HG02610 (cell line): ENCODE results near the gene IFNLR1.

ENCODE experiments used
- ATAC-seq: cut with Tn5 transposase; IDR thresholded peaks from one replicate; pipeline ENCODE4 v1.9.1; 2021; ENCODE audit warnings: mild to moderate bottlenecking, moderate library complexity; ENCODE audit not compliant: unreplicated experiment

Gene IFNLR1

GRCh38 chr1:24152631-24153494, 34.2 kb downstream of the IFNLR1 start:
- no peak for ATAC-seq

DNA sequence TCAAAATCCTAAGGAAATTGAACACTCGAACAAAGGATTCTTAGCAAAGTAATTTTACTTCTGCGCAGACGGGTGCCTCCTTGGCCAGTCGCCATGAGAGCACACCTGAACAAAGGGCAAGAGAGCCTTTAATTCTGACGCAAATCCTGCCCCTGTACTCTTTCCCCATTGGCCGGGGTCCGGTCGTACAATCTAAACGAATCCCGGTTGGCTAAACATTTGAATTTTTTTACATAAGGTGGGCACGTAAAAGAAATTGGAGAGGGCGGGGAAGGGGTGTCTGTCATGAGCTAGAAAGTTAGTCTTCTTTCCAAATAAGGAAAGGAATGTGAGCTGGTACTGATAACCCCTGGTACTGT, 35.9 kb downstream of the IFNLR1 start:
- ATAC-seq, result no peak

DNA sequence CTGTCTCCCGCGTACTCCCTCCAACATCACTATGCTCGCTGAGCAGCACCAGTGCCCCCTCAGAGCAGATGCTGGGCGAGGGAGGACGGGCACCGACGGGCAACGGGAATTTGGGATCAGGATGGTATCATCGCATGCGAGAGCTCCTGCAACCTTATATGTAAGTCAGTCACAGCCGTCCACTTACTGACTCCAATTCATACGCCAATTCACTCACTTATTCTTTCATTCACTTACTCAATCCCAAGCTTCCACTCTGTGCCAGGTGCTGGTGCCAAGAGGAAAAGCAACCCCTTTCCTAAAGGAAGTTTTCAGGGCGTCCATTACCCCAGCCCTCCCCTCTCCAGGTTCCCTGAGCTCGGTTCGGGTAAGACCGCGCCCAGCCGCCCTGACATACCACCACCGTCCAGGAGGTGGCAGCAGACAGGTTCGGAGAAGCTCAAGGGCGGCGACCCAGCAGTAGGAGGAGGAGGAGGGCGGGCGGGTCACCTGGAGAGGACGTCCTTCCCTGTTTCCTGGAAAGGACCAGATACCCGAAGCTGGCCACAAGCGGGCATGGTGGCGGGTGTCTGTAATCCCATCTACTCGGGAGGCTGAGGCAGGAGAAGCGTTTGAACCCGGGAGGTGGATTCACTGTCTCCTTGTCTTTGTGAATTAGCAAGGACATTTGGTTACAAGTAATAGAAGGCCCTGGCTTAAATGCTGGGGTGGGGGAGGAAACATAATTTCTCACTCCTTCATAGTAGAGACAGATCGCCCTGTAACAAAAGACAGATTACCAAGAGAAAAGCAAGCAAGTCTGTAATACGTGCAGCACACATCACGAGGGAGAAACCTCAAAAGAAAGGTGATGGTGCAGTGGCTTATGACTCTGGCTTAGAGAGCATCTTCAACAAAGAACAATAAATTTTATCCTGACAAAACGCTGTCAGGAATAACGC, 36.6 kb downstream of the IFNLR1 start:
- ATAC-seq, result peak; percentile 41

- no peak for ATAC-seq
These were observed 37.2 kb downstream of the IFNLR1 start for GRCh38 chr1:24149866-24150233.

GRCh38 chr1:24147816-24148215, 39.3 kb downstream of the IFNLR1 start:
- no peak for ATAC-seq

DNA sequence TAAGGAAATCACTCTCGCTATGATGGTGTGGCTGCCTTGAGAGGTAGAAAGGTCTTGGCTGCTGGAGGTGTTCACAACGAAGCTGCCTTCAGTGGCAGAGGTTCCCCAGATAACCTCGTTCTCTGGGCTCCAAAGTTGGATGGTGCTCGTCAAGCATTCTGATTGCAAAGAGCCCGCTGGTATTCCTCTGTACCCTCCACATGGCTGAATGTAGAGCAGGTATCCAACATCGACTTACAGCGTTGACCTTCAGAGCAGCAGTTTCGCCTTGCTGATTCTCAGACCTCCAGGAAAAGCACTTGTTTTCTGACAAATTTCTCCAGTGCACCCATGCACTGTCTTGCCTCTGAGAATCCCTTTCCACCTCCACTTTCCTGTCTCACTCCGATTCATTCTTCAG, 39.9 kb downstream of the IFNLR1 start:
- ATAC-seq, result no peak

DNA sequence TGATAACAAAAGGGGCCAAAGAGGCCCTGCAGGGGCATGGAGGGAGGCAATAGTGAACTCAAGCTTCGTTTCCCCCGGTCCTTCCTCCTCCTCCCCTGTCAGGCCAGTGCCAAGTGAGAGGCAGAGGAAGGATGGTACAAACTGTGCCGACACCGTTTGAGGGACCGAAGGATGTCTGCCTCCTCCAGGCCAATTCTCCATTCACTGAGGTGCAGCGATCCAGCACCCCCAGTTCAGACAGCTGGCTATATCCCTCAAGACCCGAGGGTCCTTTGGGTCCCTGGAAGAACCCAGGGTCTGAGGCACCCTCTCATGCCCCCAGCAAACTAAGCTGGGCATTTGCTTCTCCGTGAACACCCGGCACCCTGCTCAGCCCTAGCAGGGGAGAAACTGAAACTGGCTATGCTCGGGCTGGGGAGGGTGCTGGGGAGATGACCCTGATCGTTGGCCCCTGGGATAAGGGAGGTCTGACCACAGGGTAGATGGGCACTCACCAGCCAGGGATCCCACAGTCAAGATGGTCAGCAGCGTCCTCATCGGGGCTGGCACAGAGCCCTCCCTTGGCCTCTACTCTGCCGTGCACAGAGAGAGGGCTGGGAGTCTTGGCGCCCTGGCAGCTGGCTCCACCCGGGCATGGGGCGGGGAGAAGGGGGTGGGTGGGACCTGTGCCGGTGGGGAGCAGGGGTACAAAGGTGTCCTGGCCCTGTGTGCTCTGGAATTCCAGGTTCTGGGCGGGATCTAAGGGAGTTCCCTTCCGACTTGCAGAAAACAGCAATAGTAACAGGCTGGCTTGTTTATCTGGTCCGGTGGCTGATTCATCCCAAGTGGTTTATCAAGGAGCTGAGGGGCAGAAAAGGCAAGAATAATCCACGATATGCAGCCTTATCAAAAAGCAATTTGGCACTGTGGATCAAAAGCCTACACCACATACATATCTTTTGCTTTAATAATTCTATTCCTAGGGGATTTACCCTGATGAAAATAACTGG, 44.2 kb downstream of the IFNLR1 start, which contains the start of gene IL22RA1:
Gene IL22RA1 (minus strand): TSS at position 595 of the 989 bp plus-strand sequence. CDS start 58 bp downstream, at position 537.
- no peak for ATAC-seq

- ATAC-seq, result no peak
These were observed 45.6 kb downstream of the IFNLR1 start for GRCh38 chr1:24141311-24141997.

GRCh38 chr1:24140741-24141181, 46.3 kb downstream of the IFNLR1 start:
- no peak for ATAC-seq

- ATAC-seq, result no peak
These were observed 47.2 kb downstream of the IFNLR1 start for GRCh38 chr1:24139841-24140425.

GRCh38 chr1:24139222-24139489, 47.9 kb downstream of the IFNLR1 start:
- no peak for ATAC-seq

- no peak for ATAC-seq
These were observed 48.4 kb downstream of the IFNLR1 start for GRCh38 chr1:24138476-24139221.

DNA sequence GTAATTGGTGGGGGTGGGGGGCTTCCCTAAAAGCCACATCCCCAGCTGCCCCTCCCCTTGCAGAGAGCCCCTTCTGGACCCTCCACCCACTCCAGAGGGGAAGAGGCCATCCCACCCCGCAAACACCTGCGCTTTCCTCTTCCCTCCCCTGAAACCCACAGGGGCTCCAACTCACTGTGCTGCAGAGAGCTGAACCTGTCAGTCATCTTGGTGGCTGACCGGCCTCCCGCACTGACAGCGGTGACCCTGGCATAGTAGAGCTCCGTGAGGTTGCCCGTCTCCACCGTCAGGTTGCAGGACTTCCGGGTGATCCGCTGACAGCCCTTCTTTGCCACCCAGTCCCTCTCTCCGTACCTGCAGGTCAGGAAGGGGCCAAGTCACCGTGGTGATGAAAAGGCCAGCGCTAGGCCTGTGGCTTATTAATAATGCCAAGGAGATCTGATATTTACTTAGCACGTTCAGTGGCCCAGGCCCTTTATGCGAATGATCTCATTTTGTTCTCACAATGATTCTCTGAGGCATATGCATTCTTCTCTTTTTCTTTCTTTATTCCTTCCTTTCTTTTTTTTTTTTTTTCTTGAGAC, 50.0 kb downstream of the IFNLR1 start:
- ATAC-seq, result no peak

DNA sequence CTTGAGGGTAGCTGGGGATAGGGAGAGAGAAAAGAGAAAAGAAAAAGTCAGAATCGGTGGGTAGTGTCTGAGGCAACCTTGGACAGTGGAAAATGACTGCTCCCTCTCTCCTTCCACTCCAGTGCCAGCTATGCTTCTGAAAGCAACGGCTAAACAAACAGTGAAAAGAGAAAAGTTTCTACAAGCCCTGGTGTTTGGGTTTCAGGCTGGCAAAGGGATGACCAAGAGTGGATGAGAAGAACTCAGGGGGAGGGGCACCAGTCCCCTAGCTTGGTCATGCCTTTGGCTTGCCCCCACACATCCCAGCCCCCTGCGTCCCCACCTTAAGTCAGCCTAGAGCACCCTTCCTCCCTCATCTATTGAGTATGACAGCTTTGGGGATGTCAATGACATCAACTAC, 52.7 kb downstream of the IFNLR1 start:
- no peak for ATAC-seq

DNA sequence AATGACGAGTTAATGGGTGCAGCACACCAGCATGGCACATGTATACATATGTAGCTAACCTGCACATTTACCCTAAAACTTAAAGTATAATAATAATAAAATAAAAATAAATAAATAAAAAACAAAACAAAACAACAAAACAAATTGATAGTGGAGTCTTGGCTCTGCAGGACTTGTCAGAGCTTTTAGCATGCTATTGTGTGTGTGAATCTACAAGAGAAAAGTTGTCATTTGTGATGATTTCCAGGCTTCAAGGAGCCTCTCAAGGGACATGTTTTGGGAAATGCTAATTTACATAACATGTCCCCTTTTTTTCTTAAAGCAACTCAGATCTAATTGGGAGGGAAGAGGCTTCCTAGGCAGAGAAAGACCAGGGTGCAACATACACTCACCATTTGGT, 53.3 kb downstream of the IFNLR1 start:
- no peak for ATAC-seq

GRCh38 chr1:24130385-24130784, 56.7 kb downstream of the IFNLR1 start:
- no peak for ATAC-seq

GRCh38 chr1:24127801-24128363, 59.2 kb downstream of the IFNLR1 start:
- no peak for ATAC-seq

- ATAC-seq, result no peak
These were observed 59.8 kb downstream of the IFNLR1 start for GRCh38 chr1:24127134-24127800.
